Thoracic aorta (tissue), 2 donors: ENCODE measurements around the gene RAPSN. TPM values are rescaled to one million over a fixed set of nuclear protein-coding genes. Genes with fewer than 3 reads are reported as not detected.

Experiments used
- ATAC-seq: fragments of 150-250 bp; one replicate; pipeline ENCODE4 v1.8.0; 2017; ENCODE audit warnings: low read depth; ENCODE audit not compliant: insufficient number of reproducible peaks, low FRiP score
- DNase-seq: peaks from one replicate; pipeline ENCODE4 v3.0.0-alpha.2; 2020; ENCODE audit warnings: low spot score
- H3K27ac ChIP-seq, 2 donors: fragments of 200-600 bp; sonication (generic); 1 replicate in 1 of 2; 2 replicates in 1 of 2; pipeline ENCODE4 v1.5.1; 2016; ENCODE audit warnings: mild to moderate bottlenecking in 2 of 2, moderate library complexity in 2 of 2
- H3K27me3 ChIP-seq: fragments of 200-600 bp; sonication (generic); replicated peaks from 2 replicates; pipeline ENCODE4 v1.6.0; 2016; ENCODE audit warnings: mild to moderate bottlenecking; ENCODE audit not compliant: insufficient read depth
- H3K36me3 ChIP-seq: fragments of 200-600 bp; sonication (generic); one replicate; pipeline ENCODE4 v1.5.1; 2016
- H3K4me1 ChIP-seq, 2 donors: fragments of 200-600 bp; sonication (generic); 1 replicate in 1 of 2; 2 replicates in 1 of 2; pipeline versions ENCODE4 v1.5.1 to v1.6.0; 2016; ENCODE audit warnings: low read depth in 2 of 2, mild to moderate bottlenecking in 1 of 2; ENCODE audit not compliant: control insufficient read depth in 1 of 2
- H3K4me3 ChIP-seq: fragments of 200-600 bp; sonication (generic); 2 replicates; pipeline ENCODE4 v1.5.1; 2016; ENCODE audit warnings: mild to moderate bottlenecking
- H3K9me3 ChIP-seq: fragments of 200-600 bp; sonication (generic); 2 replicates; pipeline ENCODE4 v1.5.1; 2016
- total RNA-seq, 2 donors: library from RNA; depleted of rRNA; stranded (reverse); fragments of >200 nt; gene quantifications; one replicate each; pipeline versions ENCODE4 v1.1.0 to v1.2.3, GENCODE V29; 2016
- TF ChIP-seq, protein P1 (sequence below): fragments of 200-600 bp; sonication (generic); IDR thresholded peaks from one replicate; pipeline ENCODE4 v1.5.1; 2019; ENCODE audit warnings: antibody characterized with exemption

The RAPSN gene
- total RNA-seq, 2 donors from 2014 or later: 0.41 TPM; not detected in 1

DNA sequence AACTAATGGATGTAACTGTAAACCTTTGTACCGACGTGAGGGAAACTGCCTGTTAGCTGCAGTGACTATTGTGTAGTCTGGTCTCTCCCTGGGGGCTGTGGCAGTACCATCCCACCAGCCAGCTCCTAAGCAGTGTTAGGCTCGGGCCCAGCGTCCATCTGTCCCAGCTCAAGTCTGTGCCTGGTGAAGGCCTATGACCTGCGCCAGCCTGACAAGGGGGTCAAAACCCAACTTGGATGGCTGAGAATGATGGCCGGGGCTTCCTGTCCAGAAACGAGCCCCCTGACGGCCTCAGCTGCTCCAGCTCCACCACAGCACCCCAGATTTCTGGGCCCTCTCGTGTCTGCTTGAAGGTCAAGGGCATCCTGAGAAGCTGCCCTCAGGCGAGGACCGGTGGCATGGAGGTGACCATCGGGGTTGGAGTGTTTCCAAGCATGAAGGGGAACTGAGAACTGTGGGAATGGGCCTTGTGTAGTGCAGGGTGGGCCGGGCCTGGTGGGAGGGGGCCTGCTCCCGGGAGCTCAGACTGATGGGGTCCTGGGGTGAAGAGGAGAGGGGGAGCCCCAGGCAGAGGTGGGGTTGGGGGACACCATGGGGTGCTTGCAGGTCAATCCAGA lies 56.3 kb downstream of the RAPSN start:
- ATAC-seq: no peak
- Histone ChIP-seq H3K9me3 (no peaks in the 10 kb centered on the region), H3K4me1 (no peaks in the 10 kb centered on the region), H3K4me3 (no peak overlapping the region), H3K27me3 (no peaks in the 10 kb centered on the region), H3K36me3 (no peaks in the 10 kb centered on the region), H3K27ac (peak overlapping the region in 1 of 2 donors; percentile 44)
- TF ChIP-seq, protein P1, sequence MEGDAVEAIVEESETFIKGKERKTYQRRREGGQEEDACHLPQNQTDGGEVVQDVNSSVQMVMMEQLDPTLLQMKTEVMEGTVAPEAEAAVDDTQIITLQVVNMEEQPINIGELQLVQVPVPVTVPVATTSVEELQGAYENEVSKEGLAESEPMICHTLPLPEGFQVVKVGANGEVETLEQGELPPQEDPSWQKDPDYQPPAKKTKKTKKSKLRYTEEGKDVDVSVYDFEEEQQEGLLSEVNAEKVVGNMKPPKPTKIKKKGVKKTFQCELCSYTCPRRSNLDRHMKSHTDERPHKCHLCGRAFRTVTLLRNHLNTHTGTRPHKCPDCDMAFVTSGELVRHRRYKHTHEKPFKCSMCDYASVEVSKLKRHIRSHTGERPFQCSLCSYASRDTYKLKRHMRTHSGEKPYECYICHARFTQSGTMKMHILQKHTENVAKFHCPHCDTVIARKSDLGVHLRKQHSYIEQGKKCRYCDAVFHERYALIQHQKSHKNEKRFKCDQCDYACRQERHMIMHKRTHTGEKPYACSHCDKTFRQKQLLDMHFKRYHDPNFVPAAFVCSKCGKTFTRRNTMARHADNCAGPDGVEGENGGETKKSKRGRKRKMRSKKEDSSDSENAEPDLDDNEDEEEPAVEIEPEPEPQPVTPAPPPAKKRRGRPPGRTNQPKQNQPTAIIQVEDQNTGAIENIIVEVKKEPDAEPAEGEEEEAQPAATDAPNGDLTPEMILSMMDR: no peak
- no peak for DNase-seq

DNA sequence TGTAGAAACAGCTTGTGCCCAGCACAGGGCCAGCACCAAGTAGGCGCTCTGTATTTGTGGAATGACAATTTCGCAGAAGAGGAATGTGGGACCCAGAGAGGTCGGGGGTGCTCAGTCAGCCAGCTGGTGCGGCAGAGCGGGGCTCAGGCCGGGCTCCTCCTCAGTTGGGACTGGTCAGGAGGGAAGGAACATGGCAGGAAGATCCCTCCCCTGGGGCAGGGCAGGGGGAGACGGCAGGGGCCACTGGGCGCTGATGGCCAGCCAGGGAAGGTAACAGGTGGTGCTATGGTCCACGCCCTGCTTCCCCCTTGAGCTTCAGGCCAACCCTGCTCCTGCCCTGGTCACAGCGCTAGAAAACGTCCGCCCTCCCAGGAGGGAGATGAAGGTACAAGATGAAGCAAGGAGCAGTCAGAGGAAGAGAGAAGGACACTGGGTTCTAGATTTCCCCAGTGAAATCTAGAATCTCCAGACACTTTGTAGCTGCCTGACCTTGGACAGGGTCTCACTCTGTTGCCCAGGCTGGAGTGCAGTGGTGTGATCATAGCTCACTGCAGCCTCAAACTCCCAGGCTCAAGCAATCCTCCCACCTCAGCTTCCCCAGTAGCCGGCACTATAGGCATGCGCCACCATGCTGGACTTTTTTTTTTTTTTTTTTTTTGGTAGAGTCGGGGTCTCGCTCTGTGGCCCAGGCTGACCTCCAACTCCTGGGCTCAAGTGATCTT lies 57.1 kb downstream of the RAPSN start:
- TF ChIP-seq, protein P1: no peak
- Histone ChIP-seq H3K9me3 (no peaks in the 10 kb centered on the region), H3K27ac (peak overlapping the region in 1 of 2 donors; percentile 44), H3K36me3 (no peaks in the 10 kb centered on the region), H3K27me3 (no peaks in the 10 kb centered on the region), H3K4me3 (no peak overlapping the region), H3K4me1 (no peaks in the 10 kb centered on the region)
- no peak for DNase-seq
- no peak for ATAC-seq

DNA sequence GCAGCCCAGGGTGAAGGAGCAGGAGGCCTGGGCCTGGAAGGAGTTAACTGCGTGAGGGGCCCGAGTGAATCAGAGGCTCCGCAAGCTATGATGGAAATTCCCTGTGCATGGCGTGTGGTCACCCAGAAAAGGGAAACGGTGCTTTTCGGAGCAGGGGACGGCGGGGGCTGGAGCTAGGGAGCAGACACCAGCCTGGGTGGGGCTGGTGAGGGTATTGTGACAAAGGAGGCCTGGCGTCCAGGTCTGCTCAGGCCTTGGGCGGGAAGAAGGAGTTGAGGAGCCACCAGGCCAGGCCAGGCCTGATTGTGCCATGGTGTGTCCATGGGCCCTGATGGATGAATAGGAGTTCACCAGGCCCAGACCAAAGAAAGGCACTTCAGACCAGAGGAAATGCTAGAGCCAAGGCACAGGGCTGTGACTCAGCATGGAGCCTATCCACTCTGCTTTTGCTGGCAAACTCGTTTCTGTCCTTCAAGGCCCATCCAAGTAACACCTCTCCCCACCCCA lies 57.8 kb downstream of the RAPSN start:
- Histone ChIP-seq H3K4me3 (no peak overlapping the region), H3K27ac (peak overlapping the region in 1 of 2 donors; percentile 45), H3K4me1 (no peaks in the 10 kb centered on the region), H3K9me3 (no peaks in the 10 kb centered on the region), H3K36me3 (no peaks in the 10 kb centered on the region), H3K27me3 (no peaks in the 10 kb centered on the region)
- no peak for DNase-seq
- no peak for ATAC-seq
- TF ChIP-seq, protein P1: no peak

DNA sequence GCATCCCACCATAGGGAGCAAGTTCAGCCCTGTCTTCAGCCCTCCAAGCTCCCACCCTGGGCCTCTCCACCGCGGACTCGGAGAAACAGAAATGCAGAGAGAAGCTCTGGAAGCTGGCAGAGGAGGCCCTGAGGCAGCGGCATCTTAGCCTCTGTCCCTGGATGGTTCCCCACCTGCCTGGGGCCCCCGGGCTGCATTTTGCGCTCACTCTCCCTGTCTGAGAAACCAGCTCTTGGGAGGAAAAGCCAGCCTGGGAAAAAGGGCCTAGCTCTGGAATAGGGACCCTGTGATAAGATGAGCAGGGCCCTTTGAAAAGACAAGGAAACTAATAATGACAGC lies 58.5 kb downstream of the RAPSN start:
- Histone ChIP-seq H3K36me3 (no peaks in the 10 kb centered on the region), H3K4me3 (no peak overlapping the region), H3K27ac (peak overlapping the region in 1 of 2 donors; percentile 45), H3K9me3 (no peaks in the 10 kb centered on the region), H3K4me1 (no peaks in the 10 kb centered on the region), H3K27me3 (no peaks in the 10 kb centered on the region)
- no peak for DNase-seq
- TF ChIP-seq, protein P1: no peak
- ATAC-seq: no peak

DNA sequence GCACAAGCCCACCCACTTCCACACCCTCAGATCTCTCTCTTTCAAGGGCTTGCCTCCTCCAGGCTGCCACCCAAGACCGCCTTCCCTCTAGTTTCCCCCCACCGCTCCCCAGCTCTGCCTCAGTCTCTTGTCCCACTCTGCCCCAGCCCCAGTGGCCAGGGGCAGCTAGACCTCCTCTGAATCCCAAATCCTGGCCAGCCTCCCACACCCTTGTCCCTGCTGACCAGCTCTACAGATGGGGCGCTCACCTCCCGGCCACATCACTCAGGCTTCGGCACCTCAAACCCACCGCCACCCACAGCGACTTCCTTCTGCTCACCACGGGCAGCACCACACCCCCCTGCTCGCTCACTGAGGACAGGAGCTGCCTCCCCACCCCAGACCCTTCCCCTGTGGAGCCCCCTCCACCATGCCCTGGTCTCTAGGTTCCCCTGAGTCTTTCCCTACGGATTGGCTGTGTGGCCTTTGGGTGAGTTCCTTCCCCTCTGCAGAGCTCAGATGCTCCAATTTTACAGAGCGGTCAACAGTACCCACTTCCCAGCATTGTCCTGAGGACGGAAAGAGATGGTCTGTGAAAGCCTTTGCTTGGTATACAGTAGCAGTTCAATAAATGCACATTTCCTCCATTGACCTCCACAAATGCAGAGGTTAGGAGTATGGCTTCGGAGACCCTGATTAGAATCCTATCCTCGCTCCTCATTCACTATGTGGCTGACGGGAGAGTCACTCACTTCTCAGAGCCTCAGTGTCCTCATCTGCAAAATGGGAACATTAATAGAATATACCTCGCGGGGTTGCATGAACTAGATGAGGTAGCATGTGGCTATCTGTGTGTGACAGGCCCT lies 59.1 kb downstream of the RAPSN start:
- H3K4me1 ChIP-seq: no peaks in the 10 kb centered on the region
- H3K27me3 ChIP-seq: no peaks in the 10 kb centered on the region
- H3K36me3 ChIP-seq: no peaks in the 10 kb centered on the region
- peak overlapping the region in 1 of 2 donors; percentile 45 for H3K27ac ChIP-seq
- ATAC-seq (no peak), DNase-seq (no peak)
- TF ChIP-seq, protein P1: no peak
- H3K4me3 ChIP-seq: no peak overlapping the region
- H3K9me3 ChIP-seq: no peaks in the 10 kb centered on the region
